ENCODE results near the gene ABO. TPM values are rescaled to one million over a fixed set of nuclear protein-coding genes. Genes with fewer than 3 reads are reported as not detected.

Gene ABO
- total RNA-seq, 1 experiment from 2014 or later, result 0.15 TPM

- TF ChIP-seq EMX1 (CRISPR knock-in tag; IDR thresholded peaks at IDR 0.05), result no peak
- TF ChIP-seq NFATC4 (CRISPR knock-in tag; IDR thresholded peaks at IDR 0.05), result no peak
- TF ChIP-seq MAX (CRISPR knock-in tag; IDR thresholded peaks at IDR 0.05), result no peak
- CTCF ChIA-PET, result interaction anchor here (0.7 kb wide), 1 partner anchor 103 kb away, joined by 4 read pairs; no protein-coding TSS in a partner anchor
- H3K27ac Mint-ChIP-seq, result no peak overlapping the region
- DNase-seq (ENCODE audit: low spot score), result no peak
- POLR2A ChIA-PET, result no interaction called here
- H3K4me1 Mint-ChIP-seq, result peaks cover 5% of the 10 kb centered on the region
- H3K9me3 Mint-ChIP-seq, result no peaks in the 10 kb centered on the region
- H3K27me3 Mint-ChIP-seq (ENCODE audit: low read depth), result peaks cover 4% of the 10 kb centered on the region
- H3K36me3 Mint-ChIP-seq, result no peaks in the 10 kb centered on the region
- ATAC-seq, result no peak
- H3K4me3 Mint-ChIP-seq, result no peak overlapping the region
Observed at GRCh38 chr9:133242991-133243390, 32.0 kb downstream of the ABO start.

DNA sequence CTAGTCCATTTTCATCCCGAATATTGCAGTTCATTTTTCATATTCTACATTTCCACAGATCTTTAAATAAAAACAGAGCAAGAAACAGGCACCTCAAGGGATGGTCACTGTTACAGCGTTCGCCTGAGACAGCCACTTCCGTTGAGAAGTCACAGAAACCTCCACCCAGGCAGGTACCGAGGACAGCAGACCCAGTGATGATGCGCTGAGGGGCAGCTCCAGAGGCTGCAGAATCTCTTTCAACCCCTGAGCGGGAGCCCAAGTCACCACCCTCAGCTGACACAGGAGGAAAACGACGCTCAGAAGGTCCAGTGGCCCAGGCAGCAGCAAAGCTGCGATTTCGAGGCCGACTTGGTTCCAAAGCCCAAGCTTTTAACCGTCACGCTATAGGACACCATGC lies 32.8 kb downstream of the ABO start:
- peaks cover 12% of the 10 kb centered on the region for H3K27me3 Mint-ChIP-seq (ENCODE audit: low read depth)
- ATAC-seq, result no peak
- CTCF ChIA-PET, result interaction anchor here (0.7 kb wide), 1 partner anchor 104 kb away, joined by 4 read pairs; no protein-coding TSS in a partner anchor
- H3K36me3 Mint-ChIP-seq, result no peaks in the 10 kb centered on the region
- H3K4me1 Mint-ChIP-seq, result peaks cover 8% of the 10 kb centered on the region
- H3K27ac Mint-ChIP-seq, result no peak overlapping the region
- no peaks in the 10 kb centered on the region for H3K9me3 Mint-ChIP-seq
- TF ChIP-seq, protein P1, sequence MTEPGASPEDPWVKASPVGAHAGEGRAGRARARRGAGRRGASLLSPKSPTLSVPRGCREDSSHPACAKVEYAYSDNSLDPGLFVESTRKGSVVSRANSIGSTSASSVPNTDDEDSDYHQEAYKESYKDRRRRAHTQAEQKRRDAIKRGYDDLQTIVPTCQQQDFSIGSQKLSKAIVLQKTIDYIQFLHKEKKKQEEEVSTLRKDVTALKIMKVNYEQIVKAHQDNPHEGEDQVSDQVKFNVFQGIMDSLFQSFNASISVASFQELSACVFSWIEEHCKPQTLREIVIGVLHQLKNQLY (CRISPR knock-in tag; IDR thresholded peaks at IDR 0.05), result no peak
- TF ChIP-seq NR2C2 (CRISPR knock-in tag; IDR thresholded peaks at IDR 0.05) (no peak), ELF4 (CRISPR knock-in tag; IDR thresholded peaks at IDR 0.05; ENCODE audit: low read depth) (no peak), ZNF263 (CRISPR knock-in tag; IDR thresholded peaks at IDR 0.05; ENCODE audit: low read depth) (no peak), ZNF121 (CRISPR knock-in tag; IDR thresholded peaks at IDR 0.05) (no peak), KAT7 (CRISPR knock-in tag; IDR thresholded peaks at IDR 0.05; ENCODE audit: borderline replicate concordance) (no peak), ZNF416 (CRISPR knock-in tag; IDR thresholded peaks at IDR 0.05) (no peak), TEAD1 (CRISPR knock-in tag; IDR thresholded peaks at IDR 0.05) (no peak), CREB1 (CRISPR knock-in tag; IDR thresholded peaks at IDR 0.05) (no peak), ESRRA (CRISPR knock-in tag; IDR thresholded peaks at IDR 0.05; ENCODE audit: borderline replicate concordance) (no peak), ZNF138 (CRISPR knock-in tag; conservative IDR thresholded peaks at IDR 0.05) (no peak)
- TF ChIP-seq, protein P2, sequence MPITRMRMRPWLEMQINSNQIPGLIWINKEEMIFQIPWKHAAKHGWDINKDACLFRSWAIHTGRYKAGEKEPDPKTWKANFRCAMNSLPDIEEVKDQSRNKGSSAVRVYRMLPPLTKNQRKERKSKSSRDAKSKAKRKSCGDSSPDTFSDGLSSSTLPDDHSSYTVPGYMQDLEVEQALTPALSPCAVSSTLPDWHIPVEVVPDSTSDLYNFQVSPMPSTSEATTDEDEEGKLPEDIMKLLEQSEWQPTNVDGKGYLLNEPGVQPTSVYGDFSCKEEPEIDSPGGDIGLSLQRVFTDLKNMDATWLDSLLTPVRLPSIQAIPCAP (CRISPR knock-in tag; IDR thresholded peaks at IDR 0.05), result no peak
- DNase-seq (ENCODE audit: low spot score), result no peak
- H3K4me3 Mint-ChIP-seq, result no peak overlapping the region
- POLR2A ChIA-PET, result no interaction called here

GRCh38 chr9:133239533-133240090 lies 35.4 kb downstream of the ABO start:
- peaks cover 32% of the 10 kb centered on the region for H3K27me3 Mint-ChIP-seq (ENCODE audit: low read depth)
- peaks cover 4% of the 10 kb centered on the region for H3K4me1 Mint-ChIP-seq
- ChIA-PET POLR2A (interaction anchor here (1.5 to 1.6 kb wide), 2 partner anchors 51 to 90 kb away, joined by 6 to 7 read pairs; no protein-coding TSS in a partner anchor), CTCF (interaction anchor here (0.9 to 4.0 kb wide), 26 partner anchors 8 to 785 kb away, joined by 3 to 153 read pairs (median 8); partner anchors contain the start of genes ABO, BRD3OS, CACFD1 and GTF3C5)
- no peak for ATAC-seq
- peak overlapping the region; percentile 71; the same call in 1 of the 2 replicates for H3K4me3 Mint-ChIP-seq
- H3K9me3 Mint-ChIP-seq, result no peaks in the 10 kb centered on the region
- TF ChIP-seq OVOL2 (CRISPR knock-in tag; IDR thresholded peaks at IDR 0.05; ENCODE audit: borderline replicate concordance) (no peak), AFF4 (CRISPR knock-in tag; IDR thresholded peaks at IDR 0.05; ENCODE audit: borderline replicate concordance) (no peak)
- no peaks in the 10 kb centered on the region for H3K36me3 Mint-ChIP-seq
- DNase-seq (ENCODE audit: low spot score), result no peak
- H3K27ac Mint-ChIP-seq, result no peak overlapping the region

Measured in WTC11 (cell line).